Gastroesophageal sphincter (tissue), 3 donors: ENCODE measurements around the gene BIRC6.

Experiments used
- EP300 ChIP-seq: sonication (generic); formaldehyde crosslinking; IDR thresholded peaks from one replicate; pipeline ENCODE4 v1.6.1; 2017; ENCODE audit warnings: antibody characterized with exemption, mild to moderate bottlenecking
- POLR2A ChIP-seq, 2 donors: fragments of 450-650 bp; IDR thresholded peaks; one replicate each; pipeline ENCODE4 v1.6.1; 2017; ENCODE audit warnings: antibody characterized with exemption in 2 of 2, mild to moderate bottlenecking in 2 of 2, moderate library complexity in 1 of 2
- POLR2AphosphoS5 ChIP-seq: sonication (generic); formaldehyde crosslinking; IDR thresholded peaks from one replicate; pipeline ENCODE4 v1.6.1; 2017; ENCODE audit warnings: antibody characterized with exemption
- TF ChIP-seq, protein P1 (sequence below), 4 experiments: fragments of 200-600 bp in 2 of 4; fragments of 450-650 bp in 2 of 4; sonication (generic) in 1 of 4; IDR thresholded peaks; one replicate each; pipeline ENCODE4 v1.5.1; 2017 to 2019; ENCODE audit warnings: antibody characterized with exemption in 4 of 4, mild to moderate bottlenecking in 2 of 4, moderate library complexity in 2 of 4

DNA sequence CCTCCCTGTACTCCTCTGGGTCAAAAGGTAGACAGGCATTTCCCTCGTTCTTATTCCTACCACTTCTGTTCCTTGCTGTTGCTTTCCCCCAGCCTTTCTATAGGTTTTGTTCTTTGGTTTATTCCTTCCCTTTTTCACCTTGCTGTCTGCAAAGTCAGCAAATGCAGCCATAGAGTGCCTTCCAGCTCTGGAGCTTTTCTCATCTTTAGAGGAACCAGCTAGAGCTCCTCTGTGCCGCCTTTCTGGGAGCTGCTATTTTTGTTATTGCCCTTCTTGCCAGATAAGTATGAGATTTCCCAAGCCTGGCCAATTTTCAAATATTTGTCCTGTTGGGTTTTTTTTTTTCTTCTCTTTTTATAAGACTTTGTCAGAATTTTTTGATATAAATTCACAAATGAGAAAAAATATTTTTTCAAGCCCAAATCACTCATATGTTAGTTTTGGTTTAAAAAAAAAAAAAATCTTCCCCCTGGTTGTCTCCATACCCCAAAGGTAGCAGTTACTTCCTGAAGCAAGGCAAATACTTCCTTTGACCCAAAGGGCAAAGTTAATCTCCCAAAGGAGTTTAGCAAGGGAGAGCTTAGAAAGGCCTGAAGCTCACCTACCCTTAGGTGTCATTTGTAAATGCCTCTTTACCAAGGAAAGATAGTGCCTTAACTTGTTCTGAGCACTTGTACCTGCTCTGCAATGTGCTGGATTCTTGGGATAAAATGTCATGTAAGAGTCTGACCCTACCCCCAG, 265.9 kb downstream of the BIRC6 start:
- TF ChIP-seq, protein P1, sequence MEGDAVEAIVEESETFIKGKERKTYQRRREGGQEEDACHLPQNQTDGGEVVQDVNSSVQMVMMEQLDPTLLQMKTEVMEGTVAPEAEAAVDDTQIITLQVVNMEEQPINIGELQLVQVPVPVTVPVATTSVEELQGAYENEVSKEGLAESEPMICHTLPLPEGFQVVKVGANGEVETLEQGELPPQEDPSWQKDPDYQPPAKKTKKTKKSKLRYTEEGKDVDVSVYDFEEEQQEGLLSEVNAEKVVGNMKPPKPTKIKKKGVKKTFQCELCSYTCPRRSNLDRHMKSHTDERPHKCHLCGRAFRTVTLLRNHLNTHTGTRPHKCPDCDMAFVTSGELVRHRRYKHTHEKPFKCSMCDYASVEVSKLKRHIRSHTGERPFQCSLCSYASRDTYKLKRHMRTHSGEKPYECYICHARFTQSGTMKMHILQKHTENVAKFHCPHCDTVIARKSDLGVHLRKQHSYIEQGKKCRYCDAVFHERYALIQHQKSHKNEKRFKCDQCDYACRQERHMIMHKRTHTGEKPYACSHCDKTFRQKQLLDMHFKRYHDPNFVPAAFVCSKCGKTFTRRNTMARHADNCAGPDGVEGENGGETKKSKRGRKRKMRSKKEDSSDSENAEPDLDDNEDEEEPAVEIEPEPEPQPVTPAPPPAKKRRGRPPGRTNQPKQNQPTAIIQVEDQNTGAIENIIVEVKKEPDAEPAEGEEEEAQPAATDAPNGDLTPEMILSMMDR (IDR thresholded peaks at IDR 0.05) = no peak
- TF ChIP-seq POLR2AphosphoS5 (no peak), POLR2A (IDR thresholded peaks at IDR 0.05) (no peak), EP300 (no peak)
